ENCODE measurements around the gene CAMKV.

DNA sequence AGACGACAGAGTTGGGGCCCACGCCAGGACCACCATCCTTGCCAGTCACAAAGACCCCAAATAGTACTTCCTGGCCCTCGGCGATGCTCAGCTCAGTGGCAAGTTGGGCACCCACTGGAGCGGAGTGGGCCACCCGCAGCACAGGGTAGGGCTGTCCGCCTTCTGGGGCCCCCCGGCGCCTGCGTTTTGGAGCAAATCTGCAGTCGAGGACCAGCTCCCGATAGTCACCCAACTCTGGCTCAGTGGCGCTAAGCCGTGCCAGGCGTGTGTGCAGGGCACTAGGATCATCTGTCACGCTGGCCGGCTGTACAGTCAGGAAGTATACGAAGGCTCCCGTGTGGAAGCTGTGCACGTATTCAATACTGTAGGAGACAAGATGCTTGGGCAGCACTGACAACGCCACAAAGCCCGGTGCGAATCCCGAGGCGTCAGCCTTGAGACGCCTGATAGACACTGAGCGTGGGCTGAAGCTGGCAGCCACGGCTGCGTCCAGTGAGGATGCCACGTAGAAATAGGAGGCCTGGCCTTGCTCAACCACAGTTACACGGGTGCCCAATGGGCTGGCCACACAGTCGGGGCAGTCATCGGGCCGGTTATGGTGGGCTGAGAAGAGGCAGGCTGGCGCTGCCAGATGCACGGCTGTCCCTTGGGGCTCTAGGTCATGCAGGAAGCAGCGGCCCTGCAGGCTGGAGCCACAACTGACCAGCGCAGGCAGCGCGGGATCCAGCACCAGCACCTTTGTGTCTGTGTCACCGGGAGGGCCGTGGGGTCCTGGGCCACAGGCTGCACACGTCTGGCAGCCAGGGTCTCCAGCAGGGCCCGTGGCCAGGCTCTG is 33.0 kb upstream of the CAMKV start:
- TF ChIP-seq CTCF (IDR thresholded peaks at IDR 0.05; ENCODE audit: insufficient read depth, low read length) (no peak), POLR2AphosphoS5 (IDR thresholded peaks at IDR 0.05; ENCODE audit: low read depth) (no peak)
- TF ChIP-seq, protein P1, sequence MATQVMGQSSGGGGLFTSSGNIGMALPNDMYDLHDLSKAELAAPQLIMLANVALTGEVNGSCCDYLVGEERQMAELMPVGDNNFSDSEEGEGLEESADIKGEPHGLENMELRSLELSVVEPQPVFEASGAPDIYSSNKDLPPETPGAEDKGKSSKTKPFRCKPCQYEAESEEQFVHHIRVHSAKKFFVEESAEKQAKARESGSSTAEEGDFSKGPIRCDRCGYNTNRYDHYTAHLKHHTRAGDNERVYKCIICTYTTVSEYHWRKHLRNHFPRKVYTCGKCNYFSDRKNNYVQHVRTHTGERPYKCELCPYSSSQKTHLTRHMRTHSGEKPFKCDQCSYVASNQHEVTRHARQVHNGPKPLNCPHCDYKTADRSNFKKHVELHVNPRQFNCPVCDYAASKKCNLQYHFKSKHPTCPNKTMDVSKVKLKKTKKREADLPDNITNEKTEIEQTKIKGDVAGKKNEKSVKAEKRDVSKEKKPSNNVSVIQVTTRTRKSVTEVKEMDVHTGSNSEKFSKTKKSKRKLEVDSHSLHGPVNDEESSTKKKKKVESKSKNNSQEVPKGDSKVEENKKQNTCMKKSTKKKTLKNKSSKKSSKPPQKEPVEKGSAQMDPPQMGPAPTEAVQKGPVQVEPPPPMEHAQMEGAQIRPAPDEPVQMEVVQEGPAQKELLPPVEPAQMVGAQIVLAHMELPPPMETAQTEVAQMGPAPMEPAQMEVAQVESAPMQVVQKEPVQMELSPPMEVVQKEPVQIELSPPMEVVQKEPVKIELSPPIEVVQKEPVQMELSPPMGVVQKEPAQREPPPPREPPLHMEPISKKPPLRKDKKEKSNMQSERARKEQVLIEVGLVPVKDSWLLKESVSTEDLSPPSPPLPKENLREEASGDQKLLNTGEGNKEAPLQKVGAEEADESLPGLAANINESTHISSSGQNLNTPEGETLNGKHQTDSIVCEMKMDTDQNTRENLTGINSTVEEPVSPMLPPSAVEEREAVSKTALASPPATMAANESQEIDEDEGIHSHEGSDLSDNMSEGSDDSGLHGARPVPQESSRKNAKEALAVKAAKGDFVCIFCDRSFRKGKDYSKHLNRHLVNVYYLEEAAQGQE (IDR thresholded peaks at IDR 0.05; ENCODE audit: insufficient replicate concordance, low read depth): no peak
